HG03196 (cell line): ENCODE data around the gene DNAJC15.

Source experiments
- ATAC-seq: cut with Tn5 transposase; IDR thresholded peaks from one replicate; pipeline ENCODE4 v1.9.1; 2021; ENCODE audit not compliant: unreplicated experiment

The DNAJC15 gene

DNA sequence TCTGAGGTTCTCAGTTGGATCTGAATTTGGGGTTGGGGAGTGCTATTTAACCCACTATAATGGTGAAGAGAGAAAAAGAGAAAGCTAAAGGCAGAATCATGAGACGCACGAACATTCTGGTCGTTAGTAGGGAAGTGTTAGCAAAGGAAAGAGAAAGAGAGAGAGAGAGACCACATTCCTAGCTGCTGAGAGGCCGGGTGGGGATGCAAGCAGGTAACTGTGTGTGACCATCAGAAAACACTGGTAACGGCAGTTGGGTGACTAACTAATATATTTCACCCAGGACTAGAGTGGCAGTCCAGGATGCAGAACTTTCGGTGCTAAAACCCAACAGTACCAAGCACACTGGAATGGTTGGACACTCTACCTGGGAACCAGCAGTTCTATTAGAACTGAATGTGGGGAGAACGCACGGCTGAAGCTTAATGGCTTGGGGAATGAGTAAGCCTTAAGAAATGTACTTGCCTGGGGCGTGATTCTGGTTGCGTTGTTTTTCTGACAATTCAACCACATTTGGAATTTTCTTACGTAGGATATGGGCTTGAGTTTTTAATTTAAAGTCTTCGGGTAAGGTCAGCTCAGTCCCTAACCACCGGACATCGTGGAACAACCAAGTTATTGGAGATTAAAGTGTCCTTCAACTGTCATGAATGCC lies 130.2 kb downstream of the DNAJC15 start:
- no peak for ATAC-seq

- ATAC-seq = no peak
These were observed 130.8 kb downstream of the DNAJC15 start for GRCh38 chr13:43154156-43154651.

DNA sequence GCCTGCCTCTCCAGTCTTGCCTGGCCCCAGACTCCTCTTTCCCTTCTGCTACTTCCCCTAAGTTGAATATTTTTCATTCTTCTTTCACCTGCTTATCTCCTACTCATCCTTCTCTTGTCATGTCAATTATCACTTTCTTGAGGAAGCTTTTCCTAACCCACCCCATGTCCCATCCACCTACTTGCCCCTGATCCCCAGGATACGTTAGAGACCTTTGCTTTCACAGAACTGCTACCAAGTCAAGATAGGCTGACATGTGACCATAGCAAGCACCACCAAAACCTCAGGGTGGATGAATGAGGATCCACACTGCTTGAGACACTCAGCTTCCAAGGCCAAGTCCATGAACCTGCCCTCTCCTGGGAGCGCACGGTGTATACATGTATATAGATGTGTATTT lies 131.5 kb downstream of the DNAJC15 start:
- no peak for ATAC-seq

DNA sequence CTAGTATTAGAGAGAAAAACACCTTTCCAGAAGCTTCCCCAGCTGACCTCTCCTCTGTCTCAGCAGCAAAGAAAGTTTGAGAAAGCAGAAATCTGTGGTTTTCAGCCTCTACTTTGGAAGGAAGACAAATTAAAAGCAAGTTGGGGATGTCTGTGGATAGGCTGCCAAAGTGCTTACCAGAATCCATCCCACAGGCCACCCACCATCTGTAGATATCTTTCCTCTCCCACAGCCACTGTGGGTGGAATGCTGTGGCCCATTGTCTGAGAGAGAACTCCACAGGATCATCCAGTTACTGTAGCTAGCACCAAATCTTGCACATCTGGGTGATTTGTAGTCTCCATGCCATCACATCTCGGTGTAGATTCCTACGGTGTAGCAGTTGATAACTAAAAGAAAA lies 133.5 kb downstream of the DNAJC15 start:
- ATAC-seq = no peak

GRCh38 chr13:43157796-43158195 lies 134.4 kb downstream of the DNAJC15 start:
- no peak for ATAC-seq

- ATAC-seq = no peak
These were observed 135.1 kb downstream of the DNAJC15 start for GRCh38 chr13:43158516-43158915.

DNA sequence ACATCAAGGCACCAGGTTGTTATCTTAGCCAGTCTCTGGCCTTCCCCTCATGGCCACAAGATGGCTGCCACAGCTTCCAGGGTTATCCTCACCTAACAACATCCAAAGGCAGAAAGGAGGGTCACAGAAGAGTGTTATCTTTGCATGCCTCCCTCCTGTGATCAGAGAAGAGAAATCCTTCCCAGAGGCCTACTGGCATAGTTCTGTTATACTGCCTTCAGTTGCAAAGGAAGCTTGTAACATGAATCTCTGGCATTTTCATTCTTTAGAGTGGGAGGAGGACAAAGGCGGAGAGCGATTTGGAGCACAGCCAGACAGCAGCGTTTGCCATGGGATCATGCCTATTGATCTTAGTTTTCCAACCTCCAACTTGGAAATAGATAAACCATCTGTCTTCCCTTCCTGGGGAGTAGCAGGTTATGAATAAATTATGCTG lies 135.7 kb downstream of the DNAJC15 start:
- no peak for ATAC-seq
